ENCODE results near the gene SLC38A1. TPM values are rescaled to one million over a fixed set of nuclear protein-coding genes. Genes with fewer than 3 reads are reported as not detected.

Gene SLC38A1
- polyA plus RNA-seq, 2 of the 4 experiments (the other 2 are of a cell fraction) = 62.7 to 231 TPM

DNA sequence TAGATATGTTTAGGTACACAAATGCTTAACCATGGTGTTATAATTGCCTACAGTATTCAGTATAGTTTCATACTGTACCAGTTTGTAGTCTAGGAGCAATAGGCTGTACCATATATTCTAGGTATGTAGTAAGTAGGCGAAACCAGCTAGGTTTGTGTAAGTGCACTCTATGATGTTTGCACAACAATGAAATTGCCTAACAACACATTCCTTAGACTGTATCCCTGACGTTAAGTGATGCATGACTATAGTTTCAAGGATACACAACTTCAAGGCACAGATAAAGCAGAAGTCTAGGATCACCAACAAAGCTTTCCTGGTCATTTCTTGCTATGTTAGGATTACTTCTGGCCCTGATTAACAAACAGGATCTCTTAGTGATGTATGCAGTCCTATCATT lies 135.1 kb downstream of the SLC38A1 start:
- no peak overlapping the region for H3K4me3 ChIP-seq
- H3K4me2 ChIP-seq = no peak overlapping the region
- H3K27ac ChIP-seq = no peak overlapping the region
- ChIA-PET POLR2A (no interaction called here), CTCF (interaction anchor here (5.0 kb wide), 1 partner anchor 9 kb away, joined by 23 read pairs; no protein-coding TSS in a partner anchor)
- H3K9me3 ChIP-seq = no peaks in the 10 kb centered on the region
- H3K4me1 ChIP-seq = no peaks in the 10 kb centered on the region
- FAIRE-seq (peak; percentile 18), ATAC-seq (peak in 1 of 2 experiments; percentile 35; a peak in 2 of 6 replicates), DNase-seq (ENCODE audit: low read depth in 1 of 2, low spot score in 1 of 2) (peak in 1 of 2 experiments; percentile 24)
- TF ChIP-seq ZFP36 (IDR thresholded peaks at IDR 0.05; ENCODE audit: borderline replicate concordance, partially characterized antibody) = no peak
- no peak for TF ChIP-seq HDAC2 (IDR thresholded peaks at IDR 0.05)
- TF ChIP-seq SMC3 (IDR thresholded peaks at IDR 0.05) = no peak
- no peak for TF ChIP-seq SREBF2 (IDR thresholded peaks at IDR 0.05)
- TF ChIP-seq FOSL2 (IDR thresholded peaks at IDR 0.05) = no peak
- no peak for TF ChIP-seq FOSL2 (CRISPR knock-in tag; IDR thresholded peaks at IDR 0.05)
- no peak for TF ChIP-seq TFCP2L1 (CRISPR knock-in tag; IDR thresholded peaks at IDR 0.05)
- no peak for TF ChIP-seq POLR2AphosphoS2 (conservative IDR thresholded peaks at IDR 0.05; ENCODE audit: low read length)
- 0 out of 4 replicates have a peak, but pooled peaks of 1 of the 2 experiments have one; percentile 14 for TF ChIP-seq CEBPB (IDR thresholded peaks at IDR 0.05)
- 33% methylated on average over 2 of the region's 2 CpGs for WGBS (ENCODE audit: missing lambda C conversion rate)

Other genes with a start within 250 kb of the SLC38A1 start
- 366 and 519 TPM in 2 replicates for gene SLC38A2, start 103.7 kb upstream of the SLC38A1 start, polyA plus RNA-seq (2011; rRNA removed)
- 131 to 195 TPM (median 187 TPM) in 3 replicates for gene SLC38A2, start 103.7 kb upstream of the SLC38A1 start, polyA plus RNA-seq (2017; fragmentation: RNase III; extraction: RNeasy Plus Mini Kit Qiagen cat#74134 plus additional on column Dnase treatment)